ENCODE results near the gene ALX4. TPM values are rescaled to one million over a fixed set of nuclear protein-coding genes. Genes with fewer than 3 reads are reported as not detected.

The ALX4 gene
- polyA plus RNA-seq, 3 donors, result 0.11 to 0.17 (median 0.11) TPM

DNA sequence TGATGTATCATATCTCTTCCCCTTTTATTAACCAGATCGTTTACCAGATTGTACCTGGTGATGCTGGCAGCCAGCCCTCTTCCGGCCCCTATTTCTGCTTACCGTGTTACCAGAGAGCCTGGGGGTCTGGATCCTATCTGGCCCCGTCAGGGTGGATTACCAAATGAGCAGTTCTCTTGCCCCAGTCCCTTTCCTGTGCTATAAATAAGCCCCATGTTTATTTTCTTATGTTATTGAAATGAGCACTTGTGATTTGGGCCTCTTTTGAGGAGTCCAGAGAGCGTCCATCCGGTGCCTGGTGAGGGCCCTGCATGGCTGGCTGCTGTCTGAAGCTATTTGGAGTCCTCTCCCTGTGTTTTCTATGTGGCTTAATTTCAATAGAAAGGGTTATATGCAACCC lies 59.5 kb downstream of the ALX4 start:
- no peak for DNase-seq (ENCODE audit: low read depth in 3 of 3, low spot score in 2 of 3)

DNA sequence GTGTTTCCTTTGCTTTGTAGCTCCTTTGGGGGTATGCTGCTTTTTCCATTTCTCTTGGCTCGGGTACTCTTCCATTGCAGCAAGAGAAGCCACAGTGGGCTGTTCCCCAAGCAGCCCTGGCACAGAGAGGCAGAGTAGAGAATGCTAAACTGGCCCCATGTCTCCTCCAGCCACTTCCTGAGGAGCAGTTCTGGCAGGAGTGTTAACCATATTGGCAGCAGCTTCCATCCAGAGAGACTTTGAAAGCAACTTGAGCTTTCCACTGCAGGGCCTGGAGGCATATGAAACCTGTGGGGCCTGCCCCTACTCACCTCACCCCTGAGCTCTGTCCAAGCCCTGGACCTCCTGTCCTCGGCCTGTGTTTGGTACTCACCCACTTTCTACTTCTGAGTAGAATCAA lies 61.8 kb downstream of the ALX4 start:
- DNase-seq (ENCODE audit: low read depth in 3 of 3, low spot score in 2 of 3), result no peak

DNA sequence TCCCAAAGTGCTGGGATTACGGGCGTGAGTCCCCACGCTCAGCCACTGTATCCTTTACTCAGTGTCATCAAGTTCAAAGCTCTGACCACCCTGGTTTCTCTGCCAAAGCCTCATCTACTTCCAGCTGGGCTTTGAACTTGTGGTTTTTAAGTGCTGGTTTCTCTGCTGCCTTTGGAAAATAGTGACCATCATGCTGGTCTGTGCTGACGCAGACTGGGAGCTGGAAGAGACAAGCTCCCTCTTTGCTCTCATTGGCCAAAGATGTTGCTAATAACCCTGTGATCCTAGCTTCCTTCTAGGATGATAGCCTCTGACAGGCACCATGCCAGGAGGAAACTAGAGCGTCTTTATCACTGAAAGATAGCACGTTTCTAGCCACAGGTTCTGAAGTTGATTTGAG lies 62.4 kb downstream of the ALX4 start:
- DNase-seq (ENCODE audit: low read depth in 3 of 3, low spot score in 2 of 3), result no peak

DNA sequence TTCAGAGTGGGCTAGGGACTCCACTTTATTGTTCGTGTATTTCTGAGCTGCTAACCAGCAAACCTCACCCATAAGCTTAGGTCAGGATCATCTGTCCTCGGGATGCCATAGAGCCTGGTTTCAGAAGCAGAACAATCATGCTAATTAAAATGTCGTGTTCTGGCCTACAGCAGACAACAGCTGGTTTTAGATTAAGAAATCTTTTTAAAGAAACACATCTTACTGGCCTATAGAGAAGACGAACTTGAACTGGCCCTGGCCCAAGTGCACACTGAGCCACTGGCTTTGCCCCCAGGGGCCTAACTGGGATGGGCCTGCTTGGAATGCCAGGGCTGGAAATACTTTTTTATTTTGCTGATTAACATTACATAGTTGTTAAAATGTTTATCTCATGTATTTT lies 63.2 kb downstream of the ALX4 start:
- no peak for DNase-seq (ENCODE audit: low read depth in 3 of 3, low spot score in 2 of 3)

DNA sequence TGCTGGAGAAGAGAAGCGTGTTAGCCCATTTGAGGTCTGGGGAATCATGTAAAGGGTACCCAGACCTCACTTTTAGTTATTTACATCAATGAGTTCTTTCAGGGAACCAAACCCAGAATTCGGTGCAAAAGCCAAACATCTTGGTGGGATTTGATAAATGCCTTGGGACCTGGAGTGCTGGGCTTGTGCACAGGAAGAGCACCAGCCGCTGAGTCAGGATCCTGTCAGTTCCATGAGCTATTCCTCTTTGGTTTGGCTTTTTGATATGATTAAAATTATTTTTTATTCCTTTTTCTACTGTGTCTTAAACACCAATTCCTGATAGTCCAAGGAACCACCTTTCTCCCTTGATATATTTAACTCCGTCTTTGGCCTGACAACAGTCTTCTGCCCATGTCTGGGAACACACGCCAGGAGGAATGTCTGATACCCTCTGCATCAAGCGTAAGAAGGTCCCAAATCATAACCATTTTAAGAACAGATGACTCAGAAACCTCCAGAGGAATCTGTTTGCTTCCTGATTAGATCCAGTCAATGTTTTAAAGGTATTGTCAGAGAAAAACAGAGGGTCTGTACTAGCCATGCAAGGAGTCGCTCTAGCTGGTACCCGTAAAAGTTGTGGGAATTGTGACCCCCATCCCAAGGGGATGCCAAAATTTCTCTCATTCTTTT lies 65.2 kb downstream of the ALX4 start:
- no peak for DNase-seq (ENCODE audit: low read depth in 3 of 3, low spot score in 2 of 3)

DNA sequence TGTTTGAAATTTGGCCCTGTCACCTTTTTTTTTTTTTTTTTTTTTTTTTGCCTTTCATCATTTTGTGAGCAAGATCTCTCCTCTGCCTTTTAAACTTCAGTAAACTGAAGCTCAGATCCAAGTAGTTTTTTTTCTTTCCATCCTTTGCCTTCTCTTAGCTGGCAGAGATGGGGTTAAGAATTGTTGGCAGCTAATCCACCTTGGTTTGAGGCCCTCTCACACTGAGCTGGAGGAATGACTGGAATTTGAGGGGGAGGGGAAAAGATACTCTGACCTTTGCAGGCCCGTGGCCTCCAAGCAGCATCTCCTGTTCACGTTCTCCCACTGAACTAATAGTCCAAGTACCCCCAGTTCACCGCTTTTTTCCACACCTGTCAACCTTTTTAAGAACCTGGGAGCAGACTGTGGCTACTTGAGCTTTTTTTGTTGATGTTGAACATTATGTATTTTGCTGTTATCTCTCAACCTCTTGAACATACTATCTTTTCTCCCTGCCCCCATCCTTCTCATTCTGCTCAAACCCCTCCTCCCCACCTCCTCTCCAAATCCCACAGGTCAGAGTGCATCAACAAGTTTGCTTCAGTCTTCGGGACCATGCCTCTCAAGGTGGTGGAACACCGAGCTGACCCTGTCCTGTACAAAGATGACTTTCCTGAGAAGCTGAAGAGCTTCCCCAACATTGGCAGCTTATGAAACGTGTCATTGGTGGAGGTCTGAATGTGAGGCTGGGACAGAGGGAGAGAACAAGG lies 66.2 kb downstream of the ALX4 start:
- DNase-seq (ENCODE audit: low read depth in 3 of 3, low spot score in 2 of 3), result peak; percentile 16 to 38 (median 23)

DNA sequence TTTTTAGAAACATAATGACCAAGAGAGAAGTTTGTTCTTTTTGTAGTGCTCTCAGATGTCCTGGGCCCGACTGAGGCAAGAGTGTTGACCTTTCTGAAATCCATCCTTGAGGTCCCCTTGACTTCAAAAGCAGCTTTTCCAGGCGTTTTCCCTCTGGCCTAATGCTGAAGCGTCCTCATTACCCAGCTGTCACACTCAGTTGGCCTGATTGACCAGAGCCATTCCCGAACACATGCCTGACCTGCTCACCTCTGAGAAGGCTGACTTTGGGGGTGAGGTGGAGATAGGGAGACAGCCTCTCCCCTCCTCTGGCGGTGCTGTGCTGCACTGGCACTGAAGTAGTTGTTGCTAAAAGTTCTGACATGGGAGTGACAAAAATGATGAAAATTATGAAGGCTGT lies 66.9 kb downstream of the ALX4 start:
- DNase-seq (ENCODE audit: low read depth in 3 of 3, low spot score in 2 of 3), result no peak

DNA sequence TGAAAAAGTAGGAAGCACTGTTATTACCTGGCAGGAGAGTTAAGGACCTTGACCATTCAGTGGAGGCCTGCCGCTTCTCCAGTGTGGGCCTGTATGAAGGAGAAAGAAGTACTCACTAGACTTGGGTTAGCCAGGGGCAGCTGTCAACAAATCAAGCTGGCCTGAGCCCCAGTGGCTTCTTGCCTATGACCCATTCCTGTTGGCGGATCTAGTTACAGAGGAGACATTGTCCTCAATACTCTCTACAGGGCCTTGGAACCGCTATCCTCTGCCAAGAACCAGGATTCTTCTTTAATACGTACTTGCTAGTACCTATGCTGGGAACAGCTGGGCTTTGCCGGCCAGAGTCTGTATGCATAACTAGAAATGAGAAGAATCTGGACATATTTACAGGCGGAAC lies 68.1 kb downstream of the ALX4 start:
- DNase-seq (ENCODE audit: low read depth in 3 of 3, low spot score in 2 of 3), result no peak

DNA sequence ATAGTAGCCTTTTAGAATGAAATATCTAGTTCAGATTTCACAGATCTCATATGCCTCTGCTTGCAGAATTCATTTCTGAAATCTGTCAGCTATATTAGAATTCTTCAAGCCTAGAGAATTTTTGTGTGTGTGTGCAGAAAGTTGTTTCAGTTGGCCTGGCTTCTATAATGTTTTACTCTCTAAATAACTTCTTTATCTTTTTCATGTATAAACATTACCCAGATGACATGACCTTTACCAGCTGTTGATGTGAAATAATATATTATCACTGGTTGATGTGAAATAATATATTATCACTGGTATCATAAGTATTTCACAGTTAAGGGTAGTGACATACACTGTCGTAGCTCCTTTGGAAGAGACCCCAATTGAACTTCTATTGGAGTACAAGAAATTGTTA lies 72.8 kb downstream of the ALX4 start:
- DNase-seq (ENCODE audit: low read depth in 3 of 3, low spot score in 2 of 3), result no peak

DNA sequence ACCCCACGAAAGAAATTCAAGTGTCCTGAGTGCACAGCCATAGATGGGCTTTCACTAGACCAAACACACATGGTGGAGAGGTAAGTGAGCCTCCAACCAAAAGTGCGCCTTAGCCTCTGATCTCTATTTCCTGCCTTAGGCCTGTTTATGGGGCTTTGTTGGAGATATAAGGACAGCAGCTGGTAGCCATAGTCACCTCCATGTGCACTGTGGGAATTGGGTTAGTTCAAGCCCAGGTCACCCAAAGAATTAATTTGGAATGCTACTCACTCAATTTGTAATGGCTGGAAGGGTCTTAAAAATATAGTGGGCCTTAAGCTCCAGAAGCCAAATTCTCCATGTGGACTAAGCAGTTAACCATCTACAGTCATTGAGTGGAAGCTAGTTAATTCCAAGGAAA lies 73.6 kb downstream of the ALX4 start:
- peak; percentile 25 to 32 (median 27) for DNase-seq (ENCODE audit: low read depth in 3 of 3, low spot score in 2 of 3)

DNA sequence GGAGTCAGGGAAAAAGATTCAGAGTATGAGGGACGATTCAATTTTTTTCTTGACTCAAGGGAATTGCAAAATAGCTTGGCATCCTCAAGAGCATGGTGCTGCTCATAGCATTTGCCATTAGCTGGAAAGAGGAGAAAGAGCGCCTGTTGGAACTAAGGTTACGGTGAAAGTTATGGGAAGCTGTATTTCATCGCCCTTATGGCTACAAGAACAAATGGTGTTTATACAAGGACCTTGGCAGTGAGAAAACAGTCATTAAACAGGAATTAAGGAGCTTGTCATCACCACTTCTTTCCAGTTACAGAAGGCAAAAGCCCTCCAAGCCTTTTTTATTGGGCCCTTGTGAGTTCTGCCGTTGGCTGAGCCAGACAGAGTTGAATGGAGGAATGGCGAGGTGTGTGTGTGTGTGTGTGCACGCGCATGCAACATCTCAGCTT lies 74.2 kb downstream of the ALX4 start:
- DNase-seq (ENCODE audit: low read depth in 3 of 3, low spot score in 2 of 3), result peak; percentile 41 to 45 (median 45)

DNA sequence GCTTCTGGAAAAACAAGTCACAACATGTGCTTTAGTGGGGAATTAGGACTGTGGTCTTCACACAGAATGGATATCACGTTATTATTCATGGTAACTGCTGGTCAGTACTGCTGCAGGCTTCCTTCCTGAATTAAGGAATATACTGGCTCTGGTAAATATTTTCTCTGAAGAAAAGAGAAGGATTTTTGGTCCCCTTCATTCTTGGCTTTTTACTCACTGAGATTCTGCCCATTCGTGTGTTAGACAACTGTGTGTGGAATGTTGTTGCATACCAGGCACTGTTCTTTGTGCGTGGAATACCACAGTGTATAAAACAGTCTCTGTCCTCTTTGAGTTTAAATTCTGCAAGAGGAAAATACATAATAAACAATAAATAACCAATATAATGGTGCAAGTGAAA lies 80.3 kb downstream of the ALX4 start:
- no peak for DNase-seq (ENCODE audit: low read depth in 3 of 3, low spot score in 2 of 3)

DNA sequence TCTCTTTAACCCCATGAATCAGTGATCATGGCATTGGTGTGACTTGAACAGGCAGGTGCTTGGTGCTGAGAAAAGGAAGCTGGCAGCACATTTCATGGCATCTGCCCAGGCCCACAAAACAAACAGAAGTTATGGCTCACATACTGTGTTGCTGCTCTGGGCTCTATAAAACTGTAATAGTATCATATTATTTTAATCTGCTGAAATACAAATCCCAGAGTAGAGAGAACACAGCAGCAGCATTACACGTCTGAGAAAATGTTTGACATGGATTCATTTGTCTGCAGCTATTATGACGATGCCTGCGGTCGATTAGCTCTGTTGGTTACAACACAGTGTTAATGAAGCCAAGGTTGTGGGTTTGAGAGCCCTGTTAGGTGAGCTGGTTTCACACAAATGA lies 80.8 kb downstream of the ALX4 start:
- no peak for DNase-seq (ENCODE audit: low read depth in 3 of 3, low spot score in 2 of 3)

DNA sequence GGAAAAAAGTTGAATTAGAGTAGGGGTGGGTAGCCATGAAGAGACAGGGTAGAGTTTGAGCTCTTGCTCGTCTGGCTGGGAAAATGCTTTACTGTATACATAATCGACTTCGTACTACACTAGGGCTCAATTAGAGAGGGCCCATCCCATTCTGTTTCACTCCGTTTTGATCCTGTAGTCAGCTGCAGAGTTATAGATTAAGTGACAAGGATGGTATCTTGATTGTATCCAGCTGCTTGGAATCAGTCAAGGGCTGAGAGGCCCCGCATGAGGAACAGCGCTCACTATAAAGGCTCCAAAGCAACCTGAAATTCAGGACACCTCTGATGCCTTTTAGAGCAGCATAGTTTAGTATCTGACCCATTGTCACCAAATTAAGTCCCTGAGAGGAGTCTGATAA lies 81.6 kb downstream of the ALX4 start:
- no peak for DNase-seq (ENCODE audit: low read depth in 3 of 3, low spot score in 2 of 3)

DNA sequence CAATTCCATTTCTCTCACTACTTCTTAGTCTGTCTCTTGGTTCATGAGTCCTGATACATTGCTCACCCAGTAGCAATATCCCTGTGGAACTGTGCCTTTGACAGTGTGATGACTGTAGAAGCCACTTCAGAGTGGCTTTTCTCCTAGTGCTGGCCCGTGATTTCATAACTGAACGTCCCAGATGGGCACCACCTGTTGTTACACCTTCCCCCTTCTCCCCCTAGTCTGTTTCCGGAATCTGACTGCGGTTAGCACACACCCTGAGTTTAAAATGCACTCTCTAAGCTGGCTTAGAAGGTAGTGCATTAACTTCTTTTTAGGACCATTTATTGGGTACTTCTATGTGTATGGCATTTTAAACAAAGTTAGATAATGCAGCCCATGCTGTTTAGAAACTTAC lies 83.0 kb downstream of the ALX4 start:
- DNase-seq (ENCODE audit: low read depth in 3 of 3, low spot score in 2 of 3), result no peak

DNA sequence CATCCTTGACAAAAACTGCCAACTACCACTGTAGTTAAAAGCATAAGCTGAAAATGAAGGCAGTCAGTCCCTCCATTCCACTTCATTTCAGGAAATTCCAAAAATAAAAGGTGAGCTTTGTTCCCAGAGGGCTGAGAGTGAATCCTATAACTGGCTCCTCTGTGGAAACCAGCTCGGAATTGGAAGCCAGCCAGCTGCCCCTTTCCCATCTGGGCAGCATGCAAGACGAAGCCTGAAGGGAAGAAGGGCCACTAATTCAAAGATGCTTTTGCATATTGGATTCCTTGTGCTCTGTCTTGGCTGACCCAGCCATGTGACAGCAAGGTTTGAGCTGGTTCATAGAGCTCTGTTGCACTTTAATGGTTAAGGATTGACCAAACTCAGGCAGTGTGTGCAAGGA lies 83.4 kb downstream of the ALX4 start:
- no peak for DNase-seq (ENCODE audit: low read depth in 3 of 3, low spot score in 2 of 3)

DNA sequence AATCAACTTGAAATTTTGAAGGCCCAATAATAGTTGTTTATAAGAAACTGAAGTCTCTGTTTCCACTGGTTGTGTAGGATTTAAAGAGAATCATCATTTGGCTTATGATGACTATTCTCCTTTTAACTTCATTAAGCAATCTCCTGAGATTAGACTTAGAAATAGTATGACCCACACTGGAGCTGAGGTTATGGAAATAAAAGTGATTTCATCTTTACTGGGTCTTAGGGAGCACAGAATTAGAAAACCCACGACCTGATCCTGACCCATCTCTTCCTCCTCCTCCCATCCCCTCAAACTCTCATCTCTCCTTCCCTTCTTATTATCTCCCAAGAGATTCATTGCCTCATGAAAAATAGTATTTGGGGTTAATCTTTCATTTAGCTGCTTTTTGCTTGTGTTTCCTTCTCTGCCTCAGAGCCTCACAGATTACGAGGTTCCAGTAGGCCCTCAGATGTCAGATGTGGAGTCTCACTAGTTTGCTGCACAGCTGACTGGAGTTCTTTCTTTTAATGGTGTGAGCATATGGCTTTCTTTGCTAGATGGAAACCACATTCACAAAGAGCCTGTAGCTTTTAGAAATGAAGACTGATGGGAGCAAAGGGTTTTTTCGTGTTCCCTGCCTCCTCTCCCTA lies 85.0 kb downstream of the ALX4 start:
- no peak for DNase-seq (ENCODE audit: low read depth in 3 of 3, low spot score in 2 of 3)

DNA sequence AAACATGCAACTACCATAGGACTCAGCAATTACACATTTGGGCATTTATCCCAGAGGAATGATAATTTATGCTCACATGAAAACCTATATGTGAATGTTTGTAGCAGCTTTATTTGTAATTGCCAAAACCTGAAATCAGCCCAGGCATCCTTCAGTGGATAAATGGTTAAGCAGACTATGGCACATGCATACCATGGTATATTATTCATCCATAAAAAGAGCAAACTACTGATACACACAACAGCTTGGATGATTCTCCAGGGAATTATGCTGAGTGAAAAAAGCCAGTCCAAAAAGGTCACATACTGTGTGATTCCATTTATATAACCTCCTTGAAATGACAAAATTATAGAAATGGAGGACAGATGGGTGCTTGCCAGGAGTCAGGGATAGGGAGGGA lies 86.7 kb downstream of the ALX4 start:
- no peak for DNase-seq (ENCODE audit: low read depth in 3 of 3, low spot score in 2 of 3)

DNA sequence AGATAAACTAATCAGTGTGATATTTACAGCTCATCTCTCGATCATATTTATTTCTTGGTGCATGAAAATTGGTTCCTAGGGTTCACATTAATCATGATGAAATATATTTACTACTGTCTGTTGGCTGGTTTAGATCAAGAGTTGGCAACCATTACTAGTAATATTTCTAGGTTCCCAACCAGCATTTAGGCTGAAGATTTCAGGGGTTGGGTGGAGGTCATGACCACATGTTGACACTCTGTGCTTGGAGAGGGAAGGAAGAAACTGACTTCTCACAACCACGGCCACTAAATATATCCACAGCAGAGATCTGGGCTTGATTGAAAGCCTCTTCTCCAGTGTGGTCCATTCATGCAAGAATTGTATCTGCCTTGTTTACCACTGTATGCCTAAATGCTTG lies 87.9 kb downstream of the ALX4 start:
- DNase-seq (ENCODE audit: low read depth in 3 of 3, low spot score in 2 of 3), result no peak

DNA sequence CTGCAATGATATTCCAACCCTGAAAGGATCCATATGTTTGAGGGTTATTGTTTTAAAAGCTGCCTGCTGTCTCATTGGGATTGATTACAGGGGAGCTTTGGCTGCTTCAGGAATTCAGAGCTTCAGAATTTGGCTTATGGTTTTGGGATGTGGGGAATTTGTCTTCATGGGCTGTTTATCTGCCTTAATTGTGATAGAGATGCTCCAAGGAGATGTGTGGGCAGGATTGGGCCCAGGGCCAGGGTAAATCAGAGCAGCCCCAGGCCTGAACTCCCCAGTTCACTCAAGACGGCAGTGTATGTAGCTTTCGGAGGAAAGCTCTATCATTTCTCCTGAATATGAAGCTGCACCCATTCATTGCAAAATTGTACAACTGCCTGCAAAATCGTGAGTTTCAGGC lies 88.5 kb downstream of the ALX4 start:
- DNase-seq (ENCODE audit: low read depth in 3 of 3, low spot score in 2 of 3), result no peak

DNA sequence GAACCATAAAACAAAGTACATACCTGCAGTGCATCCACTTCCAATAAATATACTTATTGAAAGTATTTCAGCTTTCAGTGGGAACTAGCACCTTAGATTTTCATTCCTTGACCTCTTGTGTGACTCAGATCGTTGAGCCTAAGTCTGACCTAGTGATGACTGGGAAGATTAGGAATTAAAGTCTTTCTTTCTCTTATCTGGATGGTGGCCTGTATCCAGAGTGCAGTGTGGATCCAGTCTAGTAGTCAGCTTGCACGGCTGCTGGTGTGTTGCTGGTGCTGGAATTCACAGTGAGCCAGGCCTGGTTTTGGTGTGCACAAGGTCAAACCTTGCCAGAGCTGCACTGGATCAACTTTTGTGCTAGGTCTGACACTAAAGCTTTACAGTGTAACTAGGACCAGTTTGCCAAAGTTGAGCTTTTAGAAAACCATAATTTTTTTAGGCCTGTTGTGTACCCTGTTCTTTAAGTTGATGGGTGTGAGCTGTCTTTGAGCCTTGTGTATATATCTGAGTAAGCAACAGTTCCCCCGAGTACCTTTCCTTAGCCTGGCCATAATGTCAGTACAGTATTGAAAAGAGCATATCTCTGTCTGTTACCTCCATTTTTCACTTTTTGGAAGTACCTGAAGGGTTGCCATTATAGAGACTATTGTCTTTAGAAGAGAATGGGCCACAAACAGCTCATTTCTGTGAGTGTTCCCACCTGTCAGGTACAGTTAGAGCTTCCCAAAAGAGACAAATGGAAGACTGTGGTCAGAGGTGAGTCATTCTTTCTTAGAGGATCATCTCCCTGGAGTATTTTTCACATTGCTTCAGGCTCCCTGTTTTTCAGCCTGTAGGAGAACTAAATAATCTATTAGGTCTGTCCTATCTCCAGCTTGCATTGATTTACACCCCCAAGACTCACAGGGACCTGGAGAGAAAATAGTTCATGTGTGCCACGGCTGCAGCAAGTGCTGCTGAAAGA lies 89.8 kb downstream of the ALX4 start:
- no peak for DNase-seq (ENCODE audit: low read depth in 3 of 3, low spot score in 2 of 3)
